HG02623 (cell line): ENCODE results near the gene OLFM4.
"Not testable (repeated sequence)": the region's sequence is repeated elsewhere in the genome, so short reads cannot be mapped to it uniquely, and the experiment has no call there.

Source experiments
- ATAC-seq: cut with Tn5 transposase; IDR thresholded peaks from one replicate; pipeline ENCODE4 v1.9.1; 2021; ENCODE audit warnings: moderate library complexity; ENCODE audit not compliant: unreplicated experiment

Gene OLFM4

GRCh38 chr13:53014018-53014417 is 14.6 kb upstream of the OLFM4 start:
- ATAC-seq = not testable (repeated sequence)

GRCh38 chr13:53014495-53015443 is 13.8 kb upstream of the OLFM4 start:
- no peak for ATAC-seq

DNA sequence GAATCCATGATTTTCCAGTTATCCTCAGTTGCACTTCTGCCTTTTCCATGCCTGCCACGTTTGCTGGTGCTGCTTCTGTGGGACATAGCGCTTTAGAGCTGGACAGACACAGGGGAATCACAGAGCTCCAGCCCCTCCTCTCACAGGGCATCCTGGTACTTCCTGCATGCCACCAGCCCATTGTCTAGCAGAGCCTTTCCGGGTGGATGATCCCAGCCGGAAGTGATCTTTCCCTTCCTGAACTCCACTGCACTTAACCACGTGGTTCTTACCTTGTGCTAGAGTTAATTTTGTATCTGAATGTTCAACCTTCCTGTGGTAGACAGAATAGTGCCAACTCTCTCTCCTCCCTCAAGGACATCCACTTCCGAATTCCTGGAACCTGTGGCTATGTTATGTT is 12.6 kb upstream of the OLFM4 start:
- ATAC-seq = no peak

DNA sequence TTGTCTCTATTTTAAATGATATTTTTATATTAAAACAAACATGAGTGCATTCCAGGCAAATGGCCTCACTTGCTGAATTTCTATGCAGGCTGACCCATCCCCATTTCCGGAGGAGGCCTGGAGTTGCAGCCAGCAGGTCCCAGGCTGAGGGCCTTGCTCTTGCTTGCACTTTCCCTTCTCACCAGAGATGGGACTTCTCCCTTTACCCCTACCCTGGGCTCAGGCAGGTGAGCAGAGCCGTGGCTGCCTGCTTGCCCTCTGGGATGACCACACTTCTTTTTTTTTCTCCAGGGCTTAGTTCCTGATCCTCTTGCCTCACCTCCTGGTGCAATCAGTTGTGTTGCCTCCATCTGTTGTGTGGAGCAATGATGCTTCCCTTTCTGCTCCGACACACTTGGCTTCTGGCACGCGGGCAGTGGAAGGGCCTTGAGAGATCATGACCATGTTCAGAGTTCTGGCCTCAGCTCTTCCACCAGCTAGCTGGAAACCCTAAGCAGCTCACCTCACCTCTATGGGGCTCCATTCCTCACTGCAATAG is 11.1 kb upstream of the OLFM4 start:
- no peak for ATAC-seq

DNA sequence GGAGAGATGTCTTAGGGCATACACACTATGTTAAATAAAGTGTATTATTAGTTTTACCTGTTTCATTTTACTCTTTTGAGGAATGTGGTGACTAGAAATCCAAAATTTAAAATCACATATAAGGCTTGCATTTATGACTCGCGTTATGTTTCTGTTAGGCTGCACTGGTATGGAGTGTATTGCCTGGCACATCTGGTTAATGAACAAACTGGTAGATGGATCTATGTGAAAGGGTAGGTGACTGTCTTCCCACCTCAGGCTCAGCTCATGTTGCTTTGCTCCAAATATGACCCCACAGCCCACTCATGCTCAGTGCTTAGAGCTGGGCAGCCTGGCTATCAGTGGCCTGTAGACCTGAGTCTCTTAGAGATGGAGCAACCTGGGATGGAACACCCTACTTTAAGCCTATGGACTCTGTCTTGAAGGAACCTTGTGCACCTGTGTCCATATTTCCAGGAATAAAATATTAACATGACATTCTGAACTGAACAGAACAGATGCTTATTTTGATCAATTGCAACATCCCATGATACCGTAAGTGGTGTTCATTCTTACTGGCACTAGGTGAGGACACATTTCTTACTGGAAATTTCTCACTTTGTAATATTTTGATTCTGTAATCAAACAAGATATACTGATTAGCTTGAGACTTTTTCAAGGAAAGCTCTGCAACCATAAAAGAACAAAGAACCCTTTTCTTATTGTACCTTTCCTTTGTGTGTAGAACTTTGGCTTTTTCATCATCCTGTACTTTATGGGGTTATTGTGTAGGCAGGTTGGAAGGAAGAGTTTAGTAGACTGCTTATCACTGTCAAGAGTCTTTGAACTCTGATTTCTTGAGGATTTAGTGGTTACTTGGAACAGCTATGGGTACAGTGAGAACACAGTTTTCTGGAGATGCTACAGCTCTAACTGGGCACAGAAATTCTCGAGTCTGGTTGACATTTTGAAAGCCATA is 9.6 kb upstream of the OLFM4 start:
- no peak for ATAC-seq

- ATAC-seq = no peak
Observed at GRCh38 chr13:53020764-53021335, 7.8 kb upstream of the OLFM4 start.

- ATAC-seq = no peak
Observed at GRCh38 chr13:53023246-53023645, 5.4 kb upstream of the OLFM4 start.

GRCh38 chr13:53028063-53028462 is 550 bp upstream of the OLFM4 start:
- ATAC-seq = no peak

DNA sequence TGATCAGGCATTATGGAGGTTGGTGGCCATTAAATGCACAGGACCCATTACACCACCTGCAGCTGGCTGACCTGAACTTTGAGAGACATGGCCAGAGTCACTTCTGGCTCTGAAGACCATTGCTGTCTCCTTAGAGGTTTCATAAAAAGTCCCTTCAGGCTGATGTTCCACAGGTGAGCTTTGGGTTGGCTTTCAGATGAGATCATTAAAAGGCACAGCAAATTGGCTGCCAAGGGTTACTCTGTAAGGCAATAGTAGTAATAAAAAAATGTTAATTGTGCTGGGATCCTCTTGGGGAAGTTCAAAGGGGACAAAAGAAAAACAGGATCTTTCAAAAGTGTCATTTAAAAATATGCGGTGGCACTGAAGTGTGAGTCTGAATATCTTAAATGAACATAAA is 4.2 kb downstream of the OLFM4 start:
- no peak for ATAC-seq

DNA sequence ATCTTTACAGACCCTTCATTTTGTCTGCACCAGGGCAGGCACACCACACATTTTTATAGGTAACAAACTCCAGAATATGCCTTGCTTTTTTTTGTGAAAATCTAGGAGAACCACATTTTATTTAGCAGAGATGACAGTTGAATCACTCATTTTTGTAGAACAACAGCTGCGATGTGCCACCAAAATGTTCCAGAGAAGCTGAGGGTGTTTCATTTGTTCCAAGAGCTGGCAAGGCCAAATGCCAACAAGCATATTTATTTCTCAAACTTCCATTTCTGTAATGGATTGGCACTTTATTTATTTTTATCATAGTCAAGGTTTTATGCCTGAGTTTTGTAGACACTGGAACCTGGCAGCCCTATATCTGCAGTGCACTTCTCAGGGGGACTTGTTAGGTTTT is 10.4 kb downstream of the OLFM4 start:
- ATAC-seq = no peak

DNA sequence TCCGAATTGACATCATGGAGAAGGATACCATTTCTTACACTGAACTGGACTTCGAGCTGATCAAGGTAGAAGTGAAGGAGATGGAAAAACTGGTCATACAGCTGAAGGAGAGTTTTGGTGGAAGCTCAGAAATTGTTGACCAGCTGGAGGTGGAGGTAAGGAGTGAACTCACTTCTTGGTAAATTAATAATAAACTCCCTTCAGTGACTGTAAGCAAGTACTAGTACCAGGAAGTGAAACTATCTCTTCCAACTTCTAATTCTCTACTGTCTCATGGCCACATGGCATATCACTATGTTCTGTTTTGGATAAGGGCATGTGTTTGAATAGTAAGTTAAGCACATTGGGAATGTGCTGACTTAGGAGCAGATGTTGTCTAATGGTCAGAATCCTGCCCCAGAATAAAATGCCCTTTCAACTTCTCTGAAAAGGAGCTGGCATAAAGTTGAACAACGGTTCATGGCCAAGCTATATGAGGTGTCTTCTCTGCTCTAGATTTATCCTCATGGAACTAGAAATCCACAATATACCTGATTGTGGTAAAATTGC is 13.4 kb downstream of the OLFM4 start:
- ATAC-seq = no peak

DNA sequence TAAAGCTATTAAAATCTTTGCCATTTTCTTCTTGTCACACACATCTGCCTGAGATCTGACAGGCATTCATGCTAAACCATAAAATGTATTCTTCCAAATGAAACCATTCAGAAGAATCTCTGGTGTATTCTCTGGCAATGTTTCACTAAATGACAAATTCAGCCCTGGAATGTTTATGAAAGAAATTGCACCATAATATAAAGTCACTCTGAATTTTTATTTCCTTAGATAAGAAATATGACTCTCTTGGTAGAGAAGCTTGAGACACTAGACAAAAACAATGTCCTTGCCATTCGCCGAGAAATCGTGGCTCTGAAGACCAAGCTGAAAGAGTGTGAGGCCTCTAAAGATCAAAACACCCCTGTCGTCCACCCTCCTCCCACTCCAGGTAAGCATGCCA is 14.3 kb downstream of the OLFM4 start:
- ATAC-seq = no peak

GRCh38 chr13:53043398-53043797 is 14.8 kb downstream of the OLFM4 start:
- ATAC-seq = no peak

DNA sequence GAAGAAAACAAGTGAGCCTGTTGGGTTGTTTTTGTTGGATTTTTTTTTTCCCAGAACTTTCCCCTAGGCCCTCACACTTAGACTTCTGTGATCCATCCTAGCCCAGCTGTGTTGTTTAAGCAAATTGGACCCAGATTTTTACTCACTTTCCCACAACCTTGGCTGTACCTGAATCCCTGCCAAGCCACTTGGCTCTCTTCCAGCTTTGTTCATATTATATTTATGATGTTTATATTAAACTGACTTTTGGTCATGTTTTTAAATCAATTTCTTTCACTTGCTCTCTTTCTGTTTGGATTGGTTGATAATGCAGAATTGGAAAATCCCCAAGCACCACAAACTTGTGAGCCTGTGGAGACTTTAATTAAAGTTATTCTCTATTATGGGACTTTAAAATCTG is 16.6 kb downstream of the OLFM4 start:
- no peak for ATAC-seq

- no peak for ATAC-seq
Observed at GRCh38 chr13:53048880-53049279, 20.3 kb downstream of the OLFM4 start.

DNA sequence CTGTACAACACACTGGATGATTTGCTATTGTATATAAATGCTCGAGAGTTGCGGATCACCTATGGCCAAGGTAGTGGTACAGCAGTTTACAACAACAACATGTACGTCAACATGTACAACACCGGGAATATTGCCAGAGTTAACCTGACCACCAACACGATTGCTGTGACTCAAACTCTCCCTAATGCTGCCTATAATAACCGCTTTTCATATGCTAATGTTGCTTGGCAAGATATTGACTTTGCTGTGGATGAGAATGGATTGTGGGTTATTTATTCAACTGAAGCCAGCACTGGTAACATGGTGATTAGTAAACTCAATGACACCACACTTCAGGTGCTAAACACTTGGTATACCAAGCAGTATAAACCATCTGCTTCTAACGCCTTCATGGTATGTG is 21.5 kb downstream of the OLFM4 start:
- ATAC-seq = no peak

- no peak for ATAC-seq
Observed at GRCh38 chr13:53052675-53053074, 24.1 kb downstream of the OLFM4 start.

DNA sequence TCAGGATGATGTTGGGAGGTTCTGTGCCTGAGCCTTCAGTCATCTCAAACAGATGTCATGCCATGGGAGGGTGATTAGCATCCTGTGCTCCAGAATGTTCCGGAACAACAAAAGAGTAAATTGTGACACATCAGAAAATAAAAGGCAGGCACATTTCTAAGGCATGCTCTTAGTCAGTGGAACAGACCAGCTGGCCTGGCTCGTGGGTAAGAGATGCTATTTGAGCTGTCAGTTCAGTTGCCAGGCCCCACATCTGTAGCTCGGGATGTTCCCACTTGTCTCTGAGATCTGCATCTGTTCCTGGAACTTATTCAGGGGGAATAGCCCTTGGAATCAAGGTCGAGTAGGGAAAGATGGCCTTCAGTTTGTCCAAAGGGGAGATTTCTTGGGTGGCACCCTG is 26.0 kb downstream of the OLFM4 start:
- no peak for ATAC-seq

- ATAC-seq = no peak
Observed at GRCh38 chr13:53058065-53058679, 29.6 kb downstream of the OLFM4 start.

DNA sequence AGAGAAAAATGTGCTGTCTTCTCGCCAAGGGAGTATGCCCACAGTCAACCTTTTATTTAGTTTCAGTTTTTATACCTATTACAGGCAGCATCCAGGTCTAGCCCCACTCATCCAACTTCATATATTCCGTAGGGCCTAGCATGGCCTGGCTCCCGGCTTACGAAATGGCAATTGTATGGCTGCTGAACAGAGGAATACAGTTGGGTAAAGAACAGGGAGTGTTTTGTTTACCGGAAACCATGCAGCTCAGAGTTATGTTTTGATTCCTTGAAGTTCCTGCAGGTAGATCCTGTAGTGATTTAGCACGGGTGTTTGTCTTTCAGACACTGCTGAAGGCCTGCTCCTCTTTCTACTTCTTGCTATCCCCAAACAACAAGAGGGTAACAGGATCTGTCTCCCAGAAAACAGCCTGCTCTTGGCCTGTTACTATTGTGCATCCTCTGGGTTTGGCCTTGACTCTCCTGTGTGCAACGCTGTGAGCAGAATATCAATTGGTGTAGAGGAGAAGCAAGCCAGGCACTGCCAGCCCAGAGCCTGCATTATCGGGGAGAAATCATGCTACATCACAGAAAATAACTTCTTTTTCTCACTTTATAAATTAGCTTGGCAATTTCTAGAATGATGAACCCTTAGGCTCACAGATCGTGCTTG is 32.4 kb downstream of the OLFM4 start:
- ATAC-seq = no peak
